ENCODE measurements around the gene FOXK1. TPM values are rescaled to one million over a fixed set of nuclear protein-coding genes. Genes with fewer than 3 reads are reported as not detected.

The FOXK1 gene
- polyA plus RNA-seq, 1 experiment, result 3.3 TPM

GRCh38 chr7:4714767-4715409 lies 32.8 kb downstream of the FOXK1 start:
- ChIA-PET CTCF (no interaction called here), POLR2A (no interaction called here)
- no peak for DNase-seq (ENCODE audit: low read depth)
- H3K36me3 ChIP-seq (ENCODE audit: control insufficient read depth, insufficient read depth, low read length), result peaks cover 2% of the 10 kb centered on the region; the same call in 1 of the 2 replicates
- no peak for TF ChIP-seq CTCF (IDR thresholded peaks at IDR 0.05; ENCODE audit: insufficient read depth, low read depth, low read length)
- no peak overlapping the region for H3K4me3 ChIP-seq (ENCODE audit: low read depth, low read length)
- H3K27me3 ChIP-seq (ENCODE audit: control insufficient read depth, insufficient read depth, low read length), result no peaks in the 10 kb centered on the region

- POLR2A ChIA-PET, result no interaction called here
Observed at GRCh38 chr7:4715410-4715776, 33.3 kb downstream of the FOXK1 start.

GRCh38 chr7:4716946-4717795 lies 35.1 kb downstream of the FOXK1 start:
- no peaks in the 10 kb centered on the region for H3K27me3 ChIP-seq (ENCODE audit: control insufficient read depth, insufficient read depth, low read length)
- no peak for DNase-seq (ENCODE audit: low read depth)
- ChIA-PET POLR2A (no interaction called here), CTCF (interaction anchor here (0.6 kb wide), 1 partner anchor 31 kb away, joined by 3 read pairs; no protein-coding TSS in a partner anchor)
- peaks cover 2% of the 10 kb centered on the region; the same call in 1 of the 2 replicates for H3K36me3 ChIP-seq (ENCODE audit: control insufficient read depth, insufficient read depth, low read length)
- no peak overlapping the region for H3K4me3 ChIP-seq (ENCODE audit: low read depth, low read length)
- no peak for TF ChIP-seq CTCF (IDR thresholded peaks at IDR 0.05; ENCODE audit: insufficient read depth, low read depth, low read length)

More at GRCh38 chr7:4715410-4715776, 33.3 kb downstream of the FOXK1 start:
- CTCF ChIA-PET, result no interaction called here
- no peak for TF ChIP-seq CTCF (IDR thresholded peaks at IDR 0.05; ENCODE audit: insufficient read depth, low read depth, low read length)
- DNase-seq (ENCODE audit: low read depth), result no peak
- Histone ChIP-seq H3K27me3 (ENCODE audit: control insufficient read depth, insufficient read depth, low read length) (no peaks in the 10 kb centered on the region), H3K36me3 (ENCODE audit: control insufficient read depth, insufficient read depth, low read length) (peaks cover 2% of the 10 kb centered on the region; the same call in 1 of the 2 replicates), H3K4me3 (ENCODE audit: low read depth, low read length) (no peak overlapping the region)

- H3K4me3 ChIP-seq (ENCODE audit: low read depth, low read length), result no peak overlapping the region
- ChIA-PET CTCF (no interaction called here), POLR2A (no interaction called here)
- peaks cover 6% of the 10 kb centered on the region for H3K36me3 ChIP-seq (ENCODE audit: control insufficient read depth, insufficient read depth, low read length)
- DNase-seq (ENCODE audit: low read depth), result no peak
- no peaks in the 10 kb centered on the region for H3K27me3 ChIP-seq (ENCODE audit: control insufficient read depth, insufficient read depth, low read length)
- TF ChIP-seq CTCF (IDR thresholded peaks at IDR 0.05; ENCODE audit: insufficient read depth, low read depth, low read length), result no peak
Observed at GRCh38 chr7:4718075-4718474, 36.0 kb downstream of the FOXK1 start.

GRCh38 chr7:4720225-4720624 lies 38.1 kb downstream of the FOXK1 start:
- ChIA-PET POLR2A (no interaction called here), CTCF (no interaction called here)
- TF ChIP-seq CTCF (IDR thresholded peaks at IDR 0.05; ENCODE audit: insufficient read depth, low read depth, low read length), result no peak
- DNase-seq (ENCODE audit: low read depth), result no peak
- Histone ChIP-seq H3K4me3 (ENCODE audit: low read depth, low read length) (no peak overlapping the region), H3K27me3 (ENCODE audit: control insufficient read depth, insufficient read depth, low read length) (no peaks in the 10 kb centered on the region), H3K36me3 (ENCODE audit: control insufficient read depth, insufficient read depth, low read length) (peaks cover 6% of the 10 kb centered on the region)
